Stomach (tissue), 9 donors: Measurements from ENCODE around the gene SPATA19. TPM values are rescaled to one million over a fixed set of nuclear protein-coding genes. Genes with fewer than 3 reads are reported as not detected.
A peak's percentile ranks its signal among the peaks of the same experiment; 100 is the strongest.
"Not testable (repeated sequence)": the region's sequence is repeated elsewhere in the genome, so short reads cannot be mapped to it uniquely, and the experiment has no call there.

Experiments used
- DNase-seq, 2 donors: peaks; one replicate each; pipeline versions ENCODE4 v3.0.0 to v3.0.0-alpha.2; 2013 to 2019
- H3K27ac ChIP-seq, 5 donors: fragments of 200-600 bp in 4 of 5; sonication (generic) in 4 of 5; one replicate each; pipeline ENCODE4 v1.5.1; 2013 to 2019; ENCODE audit warnings: mild to moderate bottlenecking in 1 of 5, moderate library complexity in 1 of 5
- H3K27me3 ChIP-seq, 3 donors: fragments of 200-600 bp; sonication (generic); one replicate each; pipeline ENCODE4 v1.5.1; 2017 to 2019; ENCODE audit warnings: mixed run types in 1 of 3
- H3K36me3 ChIP-seq, 4 donors: fragments of 200-600 bp; sonication (generic); 1 replicate in 3 of 4; 2 replicates in 1 of 4; pipeline ENCODE4 v1.5.1; 2016 to 2019
- H3K4me1 ChIP-seq, 4 donors: fragments of 200-600 bp; sonication (generic); one replicate each; pipeline ENCODE4 v1.5.1; 2016 to 2019
- H3K4me3 ChIP-seq, 4 donors: fragments of 200-600 bp; sonication (generic) in 3 of 4; one replicate each; pipeline ENCODE4 v1.5.1; 2016 to 2019; ENCODE audit warnings: mild to moderate bottlenecking in 1 of 4
- H3K9me3 ChIP-seq, 4 donors: fragments of 200-600 bp; sonication (generic); one replicate each; pipeline ENCODE4 v1.5.1; 2016 to 2019
- EP300 ChIP-seq: sonication (generic); formaldehyde crosslinking; IDR thresholded peaks from one replicate; pipeline ENCODE4 v1.6.1; 2017; ENCODE audit warnings: antibody characterized with exemption
- POLR2A ChIP-seq, 4 donors: fragments of 450-650 bp; IDR thresholded peaks; one replicate each; pipeline ENCODE4 v1.6.1; 2016; ENCODE audit warnings: antibody characterized with exemption in 4 of 4, control low read depth in 2 of 4, mild to moderate bottlenecking in 1 of 4, moderate library complexity in 1 of 4
- POLR2AphosphoS5 ChIP-seq, 3 donors: sonication (generic); formaldehyde crosslinking; IDR thresholded peaks; one replicate each; pipeline ENCODE4 v1.6.1; 2016; ENCODE audit warnings: antibody characterized with exemption in 3 of 3
- WGBS, 5 donors: extraction: QIAGEN DNeasy Blood & Tissue Kit in 3 of 5; methylation state at CpG; one replicate each; pipeline versions ENCODE4 v1.1.5 to v1.1.7; 2013 to 2018; 5-methylcytosine and 5-hydroxymethylcytosine counted together
- intact Hi-C: fragments of 100-400 bp; cut with DNase I; formaldehyde crosslinking; loops from one replicate; pipeline ENCODE4 v1.15.1; 2023; ENCODE audit warnings: low total_unique reads
- polyA plus RNA-seq, 3 donors: library from polyadenylated mRNA; stranded (reverse); fragments of 200-250 nt; gene quantifications; one replicate each; pipeline ENCODE4 v1.2.3, GENCODE V29; 2013
- total RNA-seq, 5 donors: library from RNA; depleted of rRNA; stranded (reverse); fragments of >200 nt; gene quantifications; one replicate each; pipeline versions ENCODE4 v1.1.0 to v1.2.3, GENCODE V29; 2014 to 2016
- TF ChIP-seq, protein P1 (sequence below), 7 experiments: fragments of 450-650 bp in 4 of 7; fragments of 200-600 bp in 3 of 7; sonication (generic) in 3 of 7; IDR thresholded peaks; one replicate each; pipeline ENCODE4 v1.5.1; 2016 to 2019; ENCODE audit warnings: antibody characterized with exemption in 7 of 7, control low read depth in 2 of 7, mild to moderate bottlenecking in 1 of 7
- donor health status: healthy with polysubstance abuse.
- donor health status: Bipolar disorder and iron deficiency.
- donor health status: healthy.

The SPATA19 gene
- total and polyA plus RNA-seq, 8 donors, result 0.23 TPM; not detected in 7

DNA sequence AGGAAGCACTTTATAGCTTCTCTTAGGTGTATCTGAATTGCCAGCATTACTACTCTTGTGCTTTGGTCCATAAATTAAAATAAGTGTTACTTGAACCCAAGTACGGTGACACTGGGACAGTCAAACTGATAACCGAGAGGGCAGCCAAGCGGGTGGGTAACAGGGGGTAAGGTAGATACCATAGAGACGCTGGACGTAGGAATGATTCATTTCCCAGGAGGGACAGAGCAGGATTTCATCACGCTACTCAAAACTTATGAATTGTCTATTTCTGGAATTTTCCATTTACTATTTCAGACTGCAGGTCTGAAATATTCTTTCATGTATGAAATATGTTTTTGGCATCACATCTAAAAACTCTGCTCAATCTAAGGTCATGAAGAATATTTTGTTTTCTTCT is 14.8 kb upstream of the SPATA19 start:
- H3K27me3 ChIP-seq, result peaks cover 0 to 10% (median 0%) of the 10 kb centered on the region in 3 donors
- WGBS, 5 donors, result 72 to 82% (median 79%) methylated on average over 6 of the region's 6 CpGs

DNA sequence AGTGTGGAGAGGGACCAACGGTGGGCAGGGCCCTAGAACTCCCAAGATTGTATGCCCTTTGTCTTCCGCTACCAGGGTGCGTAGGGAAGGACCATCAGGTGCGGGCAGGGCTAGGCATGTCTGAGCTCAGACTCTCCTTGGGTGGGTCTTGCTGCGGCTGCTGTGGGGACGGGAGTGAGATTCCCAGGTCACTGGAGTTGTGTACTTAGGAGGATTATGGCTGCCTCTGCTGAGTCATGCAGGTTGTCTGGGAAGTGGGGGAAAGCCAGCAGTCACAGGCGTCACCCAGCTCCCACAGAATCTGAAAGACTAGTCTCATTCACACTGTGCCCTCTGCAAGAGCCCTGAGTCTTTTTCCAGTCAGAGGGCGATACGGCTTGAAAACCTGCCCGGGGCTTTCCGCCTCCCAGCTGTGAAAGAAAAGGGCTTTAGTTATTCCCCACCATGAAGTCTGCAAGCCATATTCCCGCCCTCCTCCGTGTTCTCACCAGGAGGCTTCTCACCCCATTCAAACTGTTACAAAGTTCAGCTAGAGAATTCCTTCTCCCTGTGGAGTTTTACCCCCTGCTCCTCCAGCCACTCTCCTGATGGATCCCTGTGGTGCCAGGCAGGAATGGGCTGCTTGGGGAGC is 9.1 kb upstream of the SPATA19 start:
- DNase-seq, result peak in 1 of 2 donors; percentile 26

More for the DNA sequence above, 14.8 kb upstream of the SPATA19 start:
- intact Hi-C loops, result no loop called here
- Histone ChIP-seq H3K9me3 (no peaks in the 10 kb centered on the region), H3K27ac (no peak overlapping the region), H3K4me3 (no peak overlapping the region), H3K4me1 (no peaks in the 10 kb centered on the region), H3K36me3 (no peaks in the 10 kb centered on the region)
- no peak for TF ChIP-seq POLR2A (IDR thresholded peaks at IDR 0.05)
- TF ChIP-seq EP300, result no peak
- DNase-seq, result no peak

DNA sequence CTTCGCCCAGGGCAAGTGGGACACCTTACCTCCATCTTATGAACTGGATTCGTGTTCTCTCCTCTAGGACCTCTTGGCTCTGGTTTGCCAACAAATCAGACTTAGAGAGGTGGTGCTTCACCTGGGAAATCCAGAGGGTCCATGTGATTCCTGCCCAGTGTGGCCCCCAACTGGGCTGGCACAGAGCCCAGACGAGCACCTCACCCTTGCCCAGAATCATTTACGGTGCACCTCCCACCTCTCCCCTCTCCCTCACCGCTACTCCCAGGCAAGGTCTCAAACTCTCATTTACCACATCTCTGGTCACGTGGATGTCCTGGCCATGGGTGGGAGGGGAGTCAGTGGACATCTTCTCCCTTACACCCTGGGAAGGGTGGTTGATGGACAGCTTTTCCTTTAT is 1.1 kb downstream of the SPATA19 start:
- Histone ChIP-seq H3K4me3 (no peak overlapping the region), H3K4me1 (no peaks in the 10 kb centered on the region), H3K9me3 (no peaks in the 10 kb centered on the region), H3K27me3 (peaks cover 0 to 6% (median 0%) of the 10 kb centered on the region in 3 donors), H3K27ac (no peak overlapping the region), H3K36me3 (no peaks in the 10 kb centered on the region)
- WGBS, 5 donors, result 69 to 78% (median 73%) methylated on average over 6 of the region's 6 CpGs
- TF ChIP-seq POLR2A (IDR thresholded peaks at IDR 0.05), result no peak
- no peak for TF ChIP-seq POLR2AphosphoS5 (IDR thresholded peaks at IDR 0.05)
- no peak for TF ChIP-seq EP300
- TF ChIP-seq, protein P1, sequence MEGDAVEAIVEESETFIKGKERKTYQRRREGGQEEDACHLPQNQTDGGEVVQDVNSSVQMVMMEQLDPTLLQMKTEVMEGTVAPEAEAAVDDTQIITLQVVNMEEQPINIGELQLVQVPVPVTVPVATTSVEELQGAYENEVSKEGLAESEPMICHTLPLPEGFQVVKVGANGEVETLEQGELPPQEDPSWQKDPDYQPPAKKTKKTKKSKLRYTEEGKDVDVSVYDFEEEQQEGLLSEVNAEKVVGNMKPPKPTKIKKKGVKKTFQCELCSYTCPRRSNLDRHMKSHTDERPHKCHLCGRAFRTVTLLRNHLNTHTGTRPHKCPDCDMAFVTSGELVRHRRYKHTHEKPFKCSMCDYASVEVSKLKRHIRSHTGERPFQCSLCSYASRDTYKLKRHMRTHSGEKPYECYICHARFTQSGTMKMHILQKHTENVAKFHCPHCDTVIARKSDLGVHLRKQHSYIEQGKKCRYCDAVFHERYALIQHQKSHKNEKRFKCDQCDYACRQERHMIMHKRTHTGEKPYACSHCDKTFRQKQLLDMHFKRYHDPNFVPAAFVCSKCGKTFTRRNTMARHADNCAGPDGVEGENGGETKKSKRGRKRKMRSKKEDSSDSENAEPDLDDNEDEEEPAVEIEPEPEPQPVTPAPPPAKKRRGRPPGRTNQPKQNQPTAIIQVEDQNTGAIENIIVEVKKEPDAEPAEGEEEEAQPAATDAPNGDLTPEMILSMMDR (IDR thresholded peaks at IDR 0.05), result no peak
- intact Hi-C loops, result no loop called here
- DNase-seq, result no peak

More for the DNA sequence above, 9.1 kb upstream of the SPATA19 start:
- H3K9me3 ChIP-seq, H3K4me3 ChIP-seq, intact Hi-C loops, H3K27ac ChIP-seq, H3K4me1 ChIP-seq, H3K36me3 ChIP-seq: not testable (repeated sequence)
- H3K27me3 ChIP-seq, result peaks cover 0 to 11% (median 0%) of the 10 kb centered on the region in 3 donors
- 24 to 40% (median 32%) methylated on average over 13 of the region's 13 CpGs for WGBS, 5 donors

DNA sequence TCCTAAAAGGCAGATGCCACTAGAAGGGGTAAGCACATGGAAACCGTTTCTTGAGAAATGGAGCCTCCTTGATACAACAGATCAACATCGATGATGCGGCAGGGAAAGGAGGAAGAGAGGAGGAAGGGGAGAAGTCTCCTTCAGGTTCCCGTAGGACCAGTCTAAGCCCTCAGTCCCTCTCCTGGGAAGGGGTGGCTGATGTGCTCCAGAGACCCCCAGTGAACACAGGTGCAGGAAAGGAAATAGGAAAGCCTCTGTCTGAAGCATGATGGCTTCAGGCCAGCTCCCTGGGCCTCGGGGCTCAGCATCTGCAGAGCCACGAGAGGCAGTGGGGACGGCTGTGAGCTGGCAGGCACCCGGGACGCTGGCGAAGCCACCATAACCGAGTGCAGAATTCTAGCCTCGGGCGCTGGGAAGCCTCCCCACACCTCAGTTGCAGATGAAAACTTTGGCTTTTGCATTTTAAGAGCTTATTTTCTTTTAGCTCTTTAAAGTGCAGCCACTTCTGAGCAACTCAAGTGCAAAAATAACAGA is 1.8 kb downstream of the SPATA19 start:
- TF ChIP-seq EP300 (no peak), POLR2A (IDR thresholded peaks at IDR 0.05) (no peak), POLR2AphosphoS5 (IDR thresholded peaks at IDR 0.05) (no peak)
- TF ChIP-seq, protein P1 (IDR thresholded peaks at IDR 0.05), result no peak
- peaks cover 0 to 6% (median 0%) of the 10 kb centered on the region in 3 donors for H3K27me3 ChIP-seq
- no peaks in the 10 kb centered on the region for H3K36me3 ChIP-seq
- H3K4me1 ChIP-seq, result no peaks in the 10 kb centered on the region
- intact Hi-C loops, result no loop called here
- no peaks in the 10 kb centered on the region for H3K9me3 ChIP-seq
- H3K4me3 ChIP-seq, result no peak overlapping the region
- no peak overlapping the region for H3K27ac ChIP-seq
- 74 to 83% (median 82%) methylated on average over 13 of the region's 13 CpGs for WGBS, 5 donors
- no peak for DNase-seq

DNA sequence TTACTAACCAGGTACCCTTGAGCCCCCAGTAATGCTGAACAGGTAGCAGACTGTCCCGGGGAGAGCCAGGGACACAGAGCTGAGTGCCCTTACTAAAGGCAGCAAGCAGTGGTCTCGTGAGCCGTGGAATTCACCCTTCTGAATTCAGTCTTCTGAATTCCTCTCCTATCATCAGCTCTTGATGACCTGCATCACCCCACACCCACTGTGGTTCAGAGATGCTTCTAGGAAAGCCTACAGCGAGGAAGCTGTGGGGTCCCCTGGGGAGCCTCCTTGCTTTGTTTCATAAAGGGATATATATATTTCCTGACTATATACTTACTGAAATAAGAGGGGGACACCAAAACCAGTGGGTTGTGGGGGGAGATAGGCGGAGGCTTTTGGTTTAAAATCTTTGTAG is 2.6 kb downstream of the SPATA19 start:
- WGBS, 5 donors, result 51 to 73% (median 65%) methylated on average over 5 of the region's 5 CpGs
- intact Hi-C loops, result no loop called here

More for the DNA sequence above, 2.6 kb downstream of the SPATA19 start:
- no peaks in the 10 kb centered on the region for H3K4me1 ChIP-seq
- peaks cover 0 to 6% (median 3%) of the 10 kb centered on the region in 3 donors for H3K27me3 ChIP-seq
- no peak for DNase-seq
- no peak for TF ChIP-seq POLR2AphosphoS5 (IDR thresholded peaks at IDR 0.05)
- TF ChIP-seq EP300, result no peak
- TF ChIP-seq, protein P1 (IDR thresholded peaks at IDR 0.05), result no peak
- no peak for TF ChIP-seq POLR2A (IDR thresholded peaks at IDR 0.05)
- no peak overlapping the region for H3K4me3 ChIP-seq
- peaks cover 0 to 3% (median 1%) of the 10 kb centered on the region in 4 donors for H3K9me3 ChIP-seq
- no peak overlapping the region for H3K27ac ChIP-seq
- no peaks in the 10 kb centered on the region for H3K36me3 ChIP-seq
